HG03025 (cell line): ENCODE data around the gene RBM33.

Experiments
- ATAC-seq: cut with Tn5 transposase; IDR thresholded peaks from one replicate; pipeline ENCODE4 v1.9.1; 2021; ENCODE audit warnings: mild to moderate bottlenecking, moderate library complexity; ENCODE audit not compliant: unreplicated experiment, low FRiP score

RBM33 gene

GRCh38 chr7:155625557-155625956, 18.9 kb upstream of the RBM33 start:
- no peak for ATAC-seq

- no peak for ATAC-seq
Measured at GRCh38 chr7:155629171-155629570, 15.3 kb upstream of the RBM33 start.

- ATAC-seq, result no peak
Measured at GRCh38 chr7:155631155-155631554, 13.3 kb upstream of the RBM33 start.

GRCh38 chr7:155635817-155636216, 8.6 kb upstream of the RBM33 start:
- ATAC-seq, result no peak

- no peak for ATAC-seq
Measured at GRCh38 chr7:155637155-155637554, 7.3 kb upstream of the RBM33 start.

GRCh38 chr7:155638366-155638765, 6.1 kb upstream of the RBM33 start:
- ATAC-seq, result no peak

- ATAC-seq, result no peak
Measured at GRCh38 chr7:155639958-155640520, 4.4 kb upstream of the RBM33 start.

GRCh38 chr7:155640629-155641028, 3.8 kb upstream of the RBM33 start:
- ATAC-seq, result no peak

GRCh38 chr7:155643804-155644177, 670 bp upstream of the RBM33 start:
- no peak for ATAC-seq

GRCh38 chr7:155644971-155645509, 579 bp downstream of the RBM33 start:
- peak; percentile 24 for ATAC-seq

- no peak for ATAC-seq
Measured at GRCh38 chr7:155645662-155646061, 1.2 kb downstream of the RBM33 start.

GRCh38 chr7:155646669-155647068, 2.2 kb downstream of the RBM33 start:
- no peak for ATAC-seq

GRCh38 chr7:155647302-155647701, 2.8 kb downstream of the RBM33 start:
- no peak for ATAC-seq

- no peak for ATAC-seq
Measured at GRCh38 chr7:155647734-155648133, 3.3 kb downstream of the RBM33 start.

GRCh38 chr7:155648752-155649339, 4.4 kb downstream of the RBM33 start:
- ATAC-seq, result no peak

GRCh38 chr7:155649588-155649987, 5.1 kb downstream of the RBM33 start:
- ATAC-seq, result no peak

- no peak for ATAC-seq
Measured at GRCh38 chr7:155652156-155653114, 8.0 kb downstream of the RBM33 start.

GRCh38 chr7:155653803-155654202, 9.3 kb downstream of the RBM33 start:
- no peak for ATAC-seq

GRCh38 chr7:155656891-155657290, 12.4 kb downstream of the RBM33 start:
- no peak for ATAC-seq

- peak; percentile 62 for ATAC-seq
Measured at GRCh38 chr7:155660059-155660757, 15.7 kb downstream of the RBM33 start.

GRCh38 chr7:155660758-155661093, 16.3 kb downstream of the RBM33 start:
- peak; percentile 46 for ATAC-seq
